NCI-H1417 treated with DMSO at 0.1 percent for 48 hours (cell line): ENCODE data around the gene ZNF679.
"Not testable (repeated sequence)": the region's sequence is repeated elsewhere in the genome, so short reads cannot be mapped to it uniquely, and the experiment has no call there.

Source experiments
- DNase-seq: peaks from one replicate; lab custom pipeline; 2025; lab: John Stamatoyannopoulos, UW

The ZNF679 gene

GRCh38 chr7:64228174-64228573, at the start of gene ZNF679:
Gene ZNF679 (plus strand): TSS chr7:64228474. CDS start chr7:64249118, 20,644 bp downstream.
- DNase-seq = not testable (repeated sequence)

DNA sequence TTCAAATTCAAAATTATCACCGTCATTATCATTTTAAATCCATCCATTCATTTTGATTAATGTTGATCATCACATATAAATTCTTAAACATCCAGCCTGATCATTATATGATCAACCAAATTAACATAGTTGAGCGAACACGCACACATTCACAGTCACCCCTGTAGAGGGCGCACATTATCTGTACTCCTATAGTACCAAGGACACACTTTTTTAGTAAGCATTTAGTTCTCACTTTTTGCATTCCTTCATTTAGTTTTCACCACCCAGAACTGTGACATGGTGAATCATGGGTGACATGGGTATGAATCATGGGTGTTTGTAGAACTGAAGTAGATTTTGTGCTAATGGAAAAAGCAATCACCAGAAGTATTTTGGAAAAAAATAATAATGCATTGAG, 47.3 kb upstream of the ZNF679 start:
- DNase-seq = no peak

GRCh38 chr7:64181586-64181985, 46.7 kb upstream of the ZNF679 start:
- no peak for DNase-seq

DNA sequence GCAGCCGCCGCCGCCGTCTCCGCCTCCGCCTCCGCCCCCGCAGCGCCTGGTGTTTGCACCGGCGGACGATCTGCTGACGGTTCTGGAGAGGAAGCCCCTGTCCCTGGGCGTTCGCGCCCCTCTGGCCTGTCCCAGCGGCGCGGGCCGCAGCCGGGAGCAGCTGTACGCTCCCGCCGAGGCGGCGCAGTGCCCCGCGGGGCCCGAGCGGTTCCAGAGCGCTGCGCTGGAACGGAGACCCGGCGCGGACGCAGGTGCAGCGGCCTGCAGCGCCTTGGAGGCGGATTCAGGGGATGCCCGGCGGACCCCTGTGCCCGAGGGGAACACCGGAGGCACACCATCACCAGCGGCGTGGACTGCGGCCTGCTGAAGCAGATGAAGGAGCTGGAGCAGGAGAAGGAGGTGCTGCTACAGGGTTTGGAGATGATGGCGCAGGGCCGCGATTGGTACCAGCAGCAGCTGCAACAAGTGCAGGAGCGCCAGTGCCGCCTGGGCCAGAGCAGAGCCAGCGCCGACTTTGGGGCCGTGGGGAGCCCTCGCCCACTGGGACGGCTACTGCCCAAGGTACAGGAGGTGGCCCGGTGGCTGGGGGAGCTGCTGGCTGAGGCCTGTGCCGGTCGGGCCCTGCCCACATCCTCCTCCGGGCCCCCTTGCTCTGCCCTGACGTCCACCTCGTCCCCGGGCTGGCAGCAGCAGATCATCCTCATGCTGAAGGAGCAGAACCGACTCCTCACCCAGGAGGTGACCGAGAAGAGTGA, 46.1 kb upstream of the ZNF679 start:
- DNase-seq = no peak

DNA sequence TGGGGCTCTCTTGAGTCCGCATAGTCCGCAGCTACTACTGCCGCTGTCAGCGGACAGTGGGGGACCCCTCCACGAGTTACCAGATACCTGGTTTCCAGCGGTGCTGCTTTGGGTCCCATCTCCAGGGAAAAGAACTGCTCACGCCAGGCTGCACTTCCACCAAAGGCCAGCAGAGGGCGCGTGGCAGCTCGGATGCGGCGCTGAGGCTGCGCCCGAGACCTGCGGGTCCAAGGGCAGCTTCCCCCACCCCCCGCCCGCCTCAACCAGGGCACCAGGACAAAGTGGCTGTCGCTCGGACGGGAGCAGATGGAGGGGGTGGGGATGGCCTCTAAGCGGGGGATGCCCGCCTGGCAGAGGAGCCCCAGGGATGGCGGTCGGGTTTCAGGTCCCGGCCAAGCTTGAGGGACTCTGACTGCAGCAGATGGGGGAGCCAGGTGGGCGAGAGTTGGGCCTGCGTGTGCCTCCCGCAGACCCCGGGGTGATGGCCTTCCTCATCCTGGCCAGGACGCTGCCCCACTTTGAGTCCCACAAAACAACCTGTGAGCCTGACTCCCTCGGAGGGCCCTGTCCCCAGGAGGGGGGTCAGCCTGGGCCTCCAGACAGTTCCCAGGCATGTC, 45.0 kb upstream of the ZNF679 start:
- no peak for DNase-seq

- DNase-seq = no peak
Observed at GRCh38 chr7:64183827-64184372, 44.4 kb upstream of the ZNF679 start.

DNA sequence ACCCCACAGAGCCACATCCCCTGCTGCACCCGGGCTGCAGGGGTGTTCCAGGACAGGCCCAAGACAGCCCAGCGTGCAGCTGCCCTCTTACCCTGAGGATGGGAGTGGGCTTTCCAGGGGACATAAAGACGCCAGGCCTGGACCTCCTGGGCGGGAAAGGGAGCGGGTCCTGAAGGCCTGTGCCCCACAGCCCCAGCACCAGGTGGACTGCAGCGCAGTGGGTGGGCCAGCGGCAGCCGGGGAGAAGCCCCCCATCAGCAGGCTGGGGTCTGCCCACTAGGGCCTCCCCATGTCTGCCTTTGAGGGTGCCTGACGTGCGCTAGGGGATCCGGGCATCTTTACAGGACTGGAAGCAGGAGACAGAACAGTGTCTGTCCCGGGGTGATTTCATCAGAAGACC, 43.9 kb upstream of the ZNF679 start:
- DNase-seq = no peak

- no peak for DNase-seq
Observed at GRCh38 chr7:64187408-64187807, 40.9 kb upstream of the ZNF679 start.

GRCh38 chr7:64192148-64192704, 36.0 kb upstream of the ZNF679 start:
- no peak for DNase-seq

DNA sequence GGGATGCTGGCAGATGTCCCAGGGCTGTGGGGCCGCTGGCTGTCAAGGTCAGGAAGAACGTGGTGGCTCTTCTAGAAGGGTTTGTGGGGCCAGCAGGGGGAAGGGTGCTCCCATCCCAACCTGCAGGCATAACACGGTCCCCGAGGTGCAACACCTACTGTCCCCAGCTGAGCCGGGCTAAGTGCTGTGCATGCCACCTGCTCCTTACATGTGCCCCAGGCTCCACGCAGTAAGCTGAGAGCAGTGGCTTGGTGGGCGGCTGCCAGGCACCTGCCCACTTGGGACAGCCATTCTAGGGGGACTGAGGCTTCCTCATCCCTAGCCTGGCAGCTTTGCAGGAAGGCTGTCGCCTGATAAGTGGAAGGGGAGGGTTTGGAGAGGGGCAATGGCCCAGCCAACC, 35.5 kb upstream of the ZNF679 start:
- DNase-seq = no peak

GRCh38 chr7:64206903-64207302, 21.4 kb upstream of the ZNF679 start, which contains the start of gene ZNF735:
Gene ZNF735 (plus strand): TSS chr7:64207203. CDS start chr7:64207203, 0 bp downstream.
- no peak for DNase-seq

DNA sequence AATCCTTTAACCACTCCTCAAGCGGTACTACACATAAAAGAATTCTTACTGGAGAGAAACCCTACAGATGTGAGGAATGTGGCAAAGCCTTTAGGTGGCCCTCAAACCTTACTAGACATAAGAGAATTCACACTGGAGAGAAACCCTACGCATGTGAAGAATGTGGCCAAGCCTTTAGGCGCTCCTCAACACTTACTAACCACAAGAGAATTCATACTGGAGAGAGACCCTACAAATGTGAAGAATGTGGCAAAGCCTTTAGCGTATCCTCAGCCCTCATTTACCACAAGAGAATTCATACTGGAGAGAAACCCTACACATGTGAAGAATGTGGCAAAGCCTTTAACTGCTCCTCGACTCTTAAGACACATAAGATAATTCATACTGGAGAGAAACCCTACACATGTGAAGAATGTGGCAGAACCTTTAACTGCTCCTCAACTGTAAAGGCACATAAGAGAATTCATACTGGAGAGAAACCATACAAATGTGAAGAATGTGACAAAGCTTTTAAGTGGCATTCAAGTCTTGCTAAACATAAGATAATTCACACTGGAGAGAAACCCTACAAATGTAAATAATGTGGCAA, 8.5 kb upstream of the ZNF679 start:
- not testable (repeated sequence) for DNase-seq

- no peak for DNase-seq
Observed at GRCh38 chr7:64223366-64223765, 4.9 kb upstream of the ZNF679 start.

DNA sequence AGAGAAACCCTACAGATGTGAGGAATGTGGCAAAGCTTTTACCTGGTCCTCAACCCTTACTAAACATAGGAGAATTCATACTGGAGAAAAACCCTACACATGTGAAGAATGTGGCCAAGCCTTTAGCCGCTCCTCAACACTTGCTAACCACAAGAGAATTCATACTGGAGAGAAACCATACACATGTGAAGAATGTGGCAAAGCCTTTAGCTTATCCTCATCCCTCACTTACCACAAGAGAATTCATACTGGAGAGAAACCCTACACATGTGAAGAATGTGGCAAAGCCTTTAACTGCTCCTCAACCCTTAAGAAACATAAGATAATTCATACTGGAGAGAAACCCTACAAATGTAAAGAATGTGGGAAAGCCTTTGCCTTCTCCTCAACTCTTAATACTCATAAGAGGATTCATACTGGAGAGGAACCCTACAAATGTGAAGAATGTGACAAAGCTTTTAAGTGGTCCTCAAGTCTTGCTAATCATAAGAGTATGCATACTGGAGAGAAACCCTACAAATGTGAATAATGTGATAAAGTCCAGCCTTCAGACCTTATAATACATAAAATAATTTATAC, 38.2 kb downstream of the ZNF679 start:
- DNase-seq = no peak

DNA sequence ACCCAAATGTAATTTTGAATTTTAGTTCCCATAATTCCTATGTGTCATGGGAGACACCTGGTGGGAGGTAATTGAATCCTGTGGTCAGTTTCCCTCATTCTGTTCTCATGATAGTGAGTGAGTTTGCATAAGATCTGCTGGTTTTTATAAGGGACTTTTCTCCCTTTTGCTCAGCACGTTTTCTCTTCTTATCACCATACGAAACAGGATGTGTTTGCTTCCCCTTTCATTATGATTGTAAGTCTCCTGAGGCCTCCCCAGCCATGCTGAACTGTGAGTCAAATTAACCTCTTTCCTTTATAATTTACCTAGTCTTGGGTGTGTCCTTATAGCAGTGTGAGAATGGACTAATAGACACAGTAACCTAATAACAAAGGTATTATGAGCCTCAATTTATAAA, 49.4 kb downstream of the ZNF679 start:
- no peak for DNase-seq

GRCh38 chr7:64294701-64295420, 66.6 kb downstream of the ZNF679 start:
- no peak for DNase-seq

GRCh38 chr7:64297418-64297817, 69.1 kb downstream of the ZNF679 start:
- not testable (repeated sequence) for DNase-seq

GRCh38 chr7:64300641-64301405, 72.5 kb downstream of the ZNF679 start:
- no peak for DNase-seq

DNA sequence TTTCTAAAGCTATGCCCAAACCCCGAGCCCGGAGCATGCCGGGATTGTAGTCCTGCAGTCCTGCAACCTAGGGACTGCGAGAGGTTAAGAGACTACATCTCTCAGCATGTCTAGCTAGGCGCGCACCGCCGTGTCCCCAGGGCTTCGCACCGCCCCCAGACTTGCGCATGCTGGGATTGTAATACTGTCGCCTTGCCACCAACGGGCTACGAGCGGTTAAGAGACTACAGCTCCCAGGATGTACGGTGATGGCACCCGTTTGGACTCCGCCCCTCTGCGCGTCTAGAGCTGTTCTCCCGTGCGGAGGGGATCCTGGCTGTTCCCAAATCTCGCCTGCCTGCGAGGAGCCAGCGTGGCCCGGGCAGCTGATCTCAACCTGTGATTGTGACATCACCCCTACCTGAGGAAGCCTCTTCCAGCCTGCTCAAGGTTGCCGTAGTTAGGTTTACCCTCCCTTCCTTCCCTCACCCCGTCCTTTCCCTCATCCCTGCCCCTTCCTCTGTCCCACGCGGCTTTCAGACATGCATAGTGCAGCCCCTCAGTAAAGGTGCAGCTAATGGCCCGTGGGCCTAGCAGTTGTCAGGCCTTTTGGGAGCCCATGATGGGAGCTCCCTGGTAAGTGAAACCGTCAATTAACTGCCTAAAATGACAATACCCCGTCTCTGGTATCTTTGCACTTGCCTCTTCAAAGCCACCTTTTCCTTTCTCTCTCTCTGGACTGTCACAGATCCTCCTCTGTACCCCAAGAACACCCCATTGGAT, 79.2 kb downstream of the ZNF679 start:
- peak; percentile 49 for DNase-seq

DNA sequence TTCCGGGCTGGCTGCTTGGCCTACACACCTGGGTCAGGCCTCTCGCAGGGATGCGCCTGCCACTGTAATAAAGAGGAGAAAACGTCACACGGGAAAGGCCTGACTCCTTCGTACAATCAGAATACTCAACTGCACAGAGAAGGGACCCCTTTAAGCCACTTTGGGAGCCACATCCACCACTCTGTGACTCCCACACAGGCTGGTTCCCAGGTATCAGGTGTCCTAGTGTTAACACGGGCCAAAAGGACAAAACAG, 79.7 kb downstream of the ZNF679 start:
- DNase-seq = no peak
